ENCODE data around the gene SEPTIN10.
"Not testable (repeated sequence)": the region's sequence is repeated elsewhere in the genome, so short reads cannot be mapped to it uniquely, and the experiment has no call there.

Gene SEPTIN10

DNA sequence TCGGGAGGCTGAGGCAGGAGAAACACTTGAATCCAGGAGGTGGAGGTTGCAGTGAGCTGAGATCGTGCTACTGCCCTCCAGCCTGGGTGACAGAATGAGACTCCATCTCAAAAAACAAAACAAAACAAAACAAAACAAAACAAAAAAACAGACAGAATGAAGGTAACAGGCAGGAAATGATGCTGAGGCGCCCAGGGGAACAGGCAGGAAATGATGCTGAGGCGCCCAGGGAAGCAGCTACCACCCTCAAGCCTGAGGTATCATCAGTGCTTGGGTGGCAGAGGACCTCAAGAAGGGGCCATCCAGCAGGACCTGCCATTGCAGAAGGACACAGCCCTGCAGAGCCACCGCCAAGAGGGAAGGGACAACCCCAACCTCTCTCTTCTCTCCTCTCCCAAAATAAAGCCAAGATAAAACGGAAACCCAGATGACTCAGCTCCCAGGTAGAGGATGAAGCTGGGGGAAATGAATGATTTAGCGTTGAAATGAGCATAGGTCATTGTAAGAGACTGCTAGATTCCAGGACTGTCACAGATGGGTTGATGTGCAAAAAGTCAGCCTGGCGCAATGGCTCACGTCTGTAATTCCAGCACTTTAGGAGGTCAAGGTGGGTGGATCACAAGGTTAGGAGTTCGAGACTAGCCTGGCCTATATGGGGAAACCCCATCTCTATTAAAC lies 19.7 kb upstream of the SEPTIN10 start:
- no peak for DNase-seq (ENCODE audit: low spot score)

DNA sequence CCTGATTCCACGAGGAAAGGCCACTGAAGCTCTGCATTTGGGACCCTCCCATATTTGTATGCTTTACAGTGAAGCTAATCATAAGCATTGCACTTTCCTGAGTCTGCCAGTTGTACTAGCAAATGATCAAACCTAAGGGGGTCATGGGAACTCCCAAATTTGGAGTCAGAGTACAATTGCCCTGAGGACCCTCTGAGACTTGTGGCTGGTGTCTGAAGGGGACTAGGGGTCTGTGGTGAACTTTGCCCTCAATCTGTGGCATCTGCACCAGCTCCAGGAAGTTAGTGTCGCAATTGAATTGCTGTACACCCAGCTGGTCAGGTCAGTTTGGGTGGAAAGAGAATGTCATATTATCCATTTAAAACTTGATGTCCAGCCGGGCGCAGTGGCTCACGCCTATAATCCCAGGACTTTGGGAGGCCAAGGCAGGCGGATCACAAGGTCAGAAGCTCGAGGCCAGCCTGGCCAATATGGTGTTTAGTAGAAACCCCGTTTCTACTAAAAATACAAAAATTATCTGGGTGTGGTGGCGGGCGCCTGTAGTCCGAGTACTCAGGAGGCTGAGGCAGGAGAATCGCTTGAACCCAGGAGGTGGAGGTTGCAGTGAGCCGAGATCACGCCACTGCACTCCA lies 18.5 kb upstream of the SEPTIN10 start:
- no peak for DNase-seq (ENCODE audit: low spot score)

DNA sequence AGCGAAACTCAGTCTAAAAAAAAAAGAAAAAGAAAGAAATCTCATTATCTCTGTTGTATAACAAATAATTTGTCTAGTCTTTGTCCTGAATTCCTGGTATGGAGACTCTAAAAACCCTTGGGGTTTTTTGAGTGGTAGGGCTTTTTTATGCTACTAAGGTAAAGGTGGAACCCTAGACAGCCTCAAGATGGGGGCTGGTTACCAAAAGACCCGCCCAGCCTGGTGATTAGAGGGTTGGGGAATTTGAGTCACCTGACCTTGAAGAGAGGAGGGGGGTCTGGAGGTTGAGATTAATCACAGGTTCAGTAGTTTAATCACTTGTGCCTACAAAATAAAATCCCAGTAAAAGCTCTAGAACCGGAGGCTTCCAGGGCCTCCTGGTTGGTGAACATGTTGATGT lies 18.0 kb upstream of the SEPTIN10 start:
- no peak for DNase-seq (ENCODE audit: low spot score)

DNA sequence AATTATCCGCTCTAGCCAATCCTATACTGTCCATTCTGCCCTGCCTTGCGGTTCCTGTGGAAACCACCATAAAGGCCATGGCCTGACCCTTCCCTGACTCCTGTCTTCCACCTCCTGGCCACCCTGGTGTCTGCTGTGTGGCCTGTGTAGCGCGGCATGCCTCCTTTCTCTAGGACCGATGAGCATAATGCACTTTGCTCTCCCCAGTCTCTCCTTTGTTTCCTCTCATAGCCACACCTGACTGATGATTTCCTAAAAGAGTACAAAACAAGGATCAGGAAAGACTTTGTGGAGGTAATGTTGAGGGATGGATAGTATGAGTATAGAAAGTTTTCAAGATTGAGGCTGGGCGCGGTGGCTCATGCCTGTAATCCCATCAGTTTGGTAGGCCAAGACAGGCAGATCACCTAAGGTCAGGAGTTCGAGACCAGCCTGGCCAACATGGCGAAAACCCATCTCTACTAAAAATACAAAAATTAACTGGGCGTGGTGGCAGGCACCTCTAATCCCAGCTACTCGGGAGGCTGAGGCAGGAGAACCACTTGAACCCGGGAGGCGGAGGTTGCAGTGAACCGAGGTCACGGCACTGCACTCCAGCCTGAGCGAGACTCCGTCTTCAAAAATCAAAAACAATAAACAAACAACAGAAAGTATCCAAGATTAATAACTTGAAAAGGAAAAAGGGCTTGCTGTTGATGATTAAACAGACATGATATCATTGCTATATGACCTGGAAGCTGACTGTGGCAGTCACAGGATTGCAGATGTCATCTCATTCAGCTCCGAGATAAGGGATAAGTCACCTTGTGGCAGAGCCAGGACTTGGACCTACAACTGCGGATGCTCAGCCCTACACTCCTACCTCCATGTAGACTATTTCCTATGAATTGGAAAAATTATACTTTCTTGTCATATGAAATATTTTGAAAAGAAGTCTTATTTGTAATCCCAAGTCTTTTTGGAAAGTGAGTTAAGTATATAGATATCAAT lies 17.0 kb upstream of the SEPTIN10 start:
- no peak for DNase-seq (ENCODE audit: low spot score)

DNA sequence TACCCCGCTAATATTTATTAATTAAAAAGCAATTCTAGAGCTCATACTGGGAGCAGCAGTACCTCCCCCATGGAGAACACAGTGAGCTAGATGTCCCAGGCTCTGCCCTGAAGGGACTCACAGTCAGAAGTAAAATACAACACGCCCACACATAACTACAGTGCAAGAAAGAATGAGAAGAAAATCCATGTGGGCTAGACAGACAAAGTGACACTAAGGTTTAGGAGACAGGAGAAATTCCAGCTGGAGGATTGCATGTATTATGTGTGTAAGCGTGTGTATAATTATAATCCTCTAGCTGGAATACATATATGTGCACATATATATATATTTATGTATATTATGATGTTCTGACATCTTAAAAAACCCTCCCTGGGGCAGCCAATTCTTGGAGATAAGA lies 16.1 kb upstream of the SEPTIN10 start:
- DNase-seq (ENCODE audit: low spot score): no peak

DNA sequence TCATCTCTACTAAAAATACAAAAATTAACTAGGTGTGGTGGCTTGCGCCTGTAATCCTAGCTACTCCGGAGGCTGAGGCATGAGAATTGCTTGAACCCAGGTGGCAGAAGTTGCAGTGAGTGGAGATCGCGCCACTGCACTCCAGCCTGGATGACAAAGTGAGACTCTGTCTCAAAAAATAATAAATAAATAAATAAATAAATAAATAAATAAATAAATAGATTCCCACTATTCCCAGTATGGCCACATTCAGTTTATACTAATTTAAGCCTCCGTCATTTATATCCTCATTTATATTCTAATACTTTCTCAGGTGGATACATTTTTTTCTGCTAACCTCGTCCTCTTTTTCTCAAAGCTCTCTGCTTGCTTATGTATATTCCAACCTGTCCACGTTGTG lies 14.6 kb upstream of the SEPTIN10 start:
- DNase-seq (ENCODE audit: low spot score): not testable (repeated sequence)

DNA sequence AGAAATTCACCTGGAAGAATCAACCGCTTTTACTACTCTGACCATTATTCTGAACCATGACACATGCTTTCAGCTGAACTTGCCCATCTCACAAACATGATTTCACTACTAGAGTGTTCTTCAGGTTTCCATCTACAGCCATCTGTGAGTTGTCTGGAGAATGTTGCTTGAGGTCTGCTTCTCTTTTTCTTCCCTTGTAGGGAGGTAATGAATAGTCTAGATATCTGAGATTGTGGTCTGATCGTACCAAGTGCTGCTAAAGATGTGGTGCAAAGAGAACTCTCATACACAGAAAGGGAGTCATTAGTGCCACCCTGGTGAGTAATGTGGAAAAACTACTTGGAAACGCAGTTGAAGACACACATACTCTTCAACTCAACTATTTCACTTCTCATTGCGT lies 10.6 kb upstream of the SEPTIN10 start:
- no peak for DNase-seq (ENCODE audit: low spot score)

DNA sequence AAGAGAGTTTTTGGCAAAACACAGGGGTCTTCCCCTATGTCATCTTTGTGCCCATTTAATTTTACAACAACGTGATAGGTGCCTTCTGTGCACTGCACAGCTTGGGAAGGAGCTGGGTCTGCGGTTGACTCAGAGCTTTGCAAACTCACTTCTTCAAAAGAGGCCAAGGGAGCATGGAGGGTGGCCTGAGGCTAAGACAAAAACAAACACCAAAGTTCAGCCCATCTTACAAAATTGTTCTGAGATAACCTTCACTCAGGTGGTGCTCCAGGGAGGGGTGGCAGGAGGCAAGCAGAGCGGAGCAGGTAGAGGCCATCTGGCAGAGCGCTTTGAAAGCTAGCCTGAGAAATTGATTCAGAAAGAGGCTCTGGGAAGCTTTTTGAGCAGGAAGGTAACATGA lies 10.2 kb upstream of the SEPTIN10 start:
- DNase-seq (ENCODE audit: low spot score): no peak

DNA sequence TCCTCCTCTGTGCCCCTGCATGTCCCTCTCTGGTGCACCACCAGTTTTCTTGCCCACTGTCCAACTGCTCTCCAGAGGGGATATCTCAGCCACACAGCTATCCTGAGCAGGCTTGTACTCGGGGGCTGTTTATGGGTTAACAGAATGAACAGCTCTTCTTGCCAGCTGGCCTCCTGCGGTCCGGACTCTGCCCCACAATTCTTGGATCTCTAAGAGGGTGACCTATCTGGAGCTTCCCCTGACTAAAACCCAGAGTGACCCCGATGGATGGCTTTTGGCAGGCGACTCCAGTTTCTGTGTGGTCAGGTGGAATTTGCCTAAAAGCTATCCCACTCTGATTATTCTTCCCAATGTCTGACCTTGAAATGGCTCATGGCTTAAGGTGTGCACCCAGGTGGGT lies 9.5 kb upstream of the SEPTIN10 start:
- DNase-seq (ENCODE audit: low spot score): no peak

DNA sequence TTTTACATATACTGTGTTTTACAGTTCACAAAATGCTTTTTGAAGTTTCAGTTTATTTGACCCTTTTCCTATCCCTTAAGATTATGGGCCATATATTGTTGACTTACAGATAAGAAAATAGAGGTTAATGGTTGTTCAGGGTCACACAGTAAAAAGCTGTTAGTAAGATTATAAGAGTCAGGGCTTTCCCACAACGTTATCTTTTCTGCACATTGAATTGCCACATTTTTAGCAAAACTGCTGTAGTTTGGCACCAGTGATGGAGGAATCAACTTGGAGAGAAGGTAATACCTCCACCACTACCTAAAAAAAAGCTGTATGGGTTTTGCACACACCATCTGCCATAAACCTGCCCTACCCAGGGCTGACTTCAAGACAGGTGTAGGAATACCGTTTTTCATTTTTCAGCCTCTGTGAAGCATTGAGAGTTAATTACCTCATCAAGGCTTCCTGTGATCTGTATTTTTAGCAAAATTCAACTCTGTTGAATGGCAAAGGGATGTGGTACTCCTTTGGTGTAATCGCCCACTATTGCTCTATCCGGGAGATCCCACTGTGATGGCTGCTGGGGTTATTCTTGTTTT lies 5.4 kb upstream of the SEPTIN10 start:
- no peak for DNase-seq (ENCODE audit: low spot score)

DNA sequence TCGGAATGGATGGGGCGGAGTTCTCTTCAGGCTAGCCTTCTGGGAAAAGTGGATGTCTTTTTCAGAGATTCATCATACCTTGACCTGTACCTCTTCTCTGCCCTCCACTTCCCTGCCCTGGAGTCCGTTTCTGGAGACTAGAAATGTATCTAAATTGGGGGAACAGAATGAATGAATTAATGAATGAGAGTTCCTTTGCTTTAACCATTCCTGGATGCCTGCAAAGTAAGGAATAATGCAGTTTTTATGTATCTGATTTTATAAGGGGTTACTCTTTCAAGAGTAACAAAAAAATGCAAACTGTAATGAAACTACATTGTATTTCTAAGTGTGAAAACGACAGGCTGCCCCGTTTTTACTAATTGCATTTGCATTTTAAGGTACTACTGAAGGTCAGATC lies 2.4 kb upstream of the SEPTIN10 start:
- DNase-seq (ENCODE audit: low spot score): no peak

DNA sequence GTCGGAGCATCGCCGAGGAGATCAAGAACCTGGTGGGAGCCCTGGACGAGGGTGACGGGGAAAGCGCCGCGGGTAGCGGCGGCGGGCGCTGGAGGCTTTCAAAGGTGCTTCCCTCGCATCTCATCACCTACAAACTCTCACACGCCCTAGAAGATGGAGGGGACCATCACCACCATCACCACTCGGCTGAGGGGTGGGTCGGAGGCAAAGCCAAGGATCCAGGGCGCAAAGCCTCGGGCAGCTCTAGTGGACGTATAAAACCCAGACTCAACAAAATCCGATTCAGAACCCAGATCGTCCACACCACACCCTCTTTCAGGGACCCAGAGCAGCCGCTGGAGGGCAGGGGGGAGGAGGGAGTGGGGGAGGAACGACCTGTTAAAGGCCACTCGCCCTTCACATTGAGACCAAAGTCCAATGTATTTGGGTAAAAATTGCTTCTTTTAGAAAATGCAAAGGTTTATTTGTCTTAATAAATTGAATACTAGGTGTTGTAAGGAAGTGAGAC lies 1.9 kb upstream of the SEPTIN10 start:
- DNase-seq (ENCODE audit: low spot score): no peak

DNA sequence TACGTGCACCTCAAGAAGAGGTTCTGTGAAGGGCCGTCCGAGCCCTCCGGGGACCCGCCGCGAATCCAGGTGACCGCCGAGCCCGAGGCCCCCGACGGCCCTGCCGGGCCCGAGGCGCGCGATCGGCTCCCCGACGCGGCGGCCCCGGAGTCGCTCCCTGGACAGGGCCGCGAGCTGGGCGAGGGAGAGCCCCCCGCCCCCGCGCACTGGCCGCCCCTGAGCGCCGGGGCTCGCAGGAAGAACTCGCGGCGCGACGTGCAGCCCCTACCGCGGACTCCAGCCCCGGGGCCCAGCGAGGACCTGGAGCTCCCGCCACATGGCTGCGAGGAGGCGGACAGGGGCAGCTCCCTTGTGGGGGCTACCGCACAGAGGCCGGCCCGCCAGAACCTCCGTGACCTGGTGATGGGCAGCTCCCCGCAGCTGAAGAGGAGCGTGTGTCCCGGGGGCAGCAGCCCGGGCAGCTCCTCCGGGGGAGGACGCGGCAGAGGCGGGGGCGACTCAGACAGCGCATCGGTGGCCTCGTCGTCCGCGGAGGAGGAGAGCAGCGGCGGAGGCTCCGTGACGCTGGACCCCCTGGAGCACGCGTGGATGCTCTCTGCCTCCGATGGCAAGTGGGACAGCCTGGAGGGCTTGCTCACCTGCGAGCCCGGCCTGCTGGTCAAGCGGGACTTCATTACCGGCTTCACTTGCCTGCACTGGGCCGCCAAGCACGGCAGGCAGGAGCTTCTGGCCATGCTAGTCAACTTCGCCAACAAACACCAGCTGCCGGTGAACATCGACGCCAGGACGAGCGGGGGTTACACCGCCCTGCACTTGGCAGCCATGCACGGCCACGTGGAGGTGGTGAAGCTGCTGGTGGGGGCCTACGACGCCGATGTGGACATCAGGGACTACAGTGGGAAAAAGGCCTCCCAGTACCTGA lies 1.2 kb upstream of the SEPTIN10 start:
- DNase-seq (ENCODE audit: low spot score): no peak

DNA sequence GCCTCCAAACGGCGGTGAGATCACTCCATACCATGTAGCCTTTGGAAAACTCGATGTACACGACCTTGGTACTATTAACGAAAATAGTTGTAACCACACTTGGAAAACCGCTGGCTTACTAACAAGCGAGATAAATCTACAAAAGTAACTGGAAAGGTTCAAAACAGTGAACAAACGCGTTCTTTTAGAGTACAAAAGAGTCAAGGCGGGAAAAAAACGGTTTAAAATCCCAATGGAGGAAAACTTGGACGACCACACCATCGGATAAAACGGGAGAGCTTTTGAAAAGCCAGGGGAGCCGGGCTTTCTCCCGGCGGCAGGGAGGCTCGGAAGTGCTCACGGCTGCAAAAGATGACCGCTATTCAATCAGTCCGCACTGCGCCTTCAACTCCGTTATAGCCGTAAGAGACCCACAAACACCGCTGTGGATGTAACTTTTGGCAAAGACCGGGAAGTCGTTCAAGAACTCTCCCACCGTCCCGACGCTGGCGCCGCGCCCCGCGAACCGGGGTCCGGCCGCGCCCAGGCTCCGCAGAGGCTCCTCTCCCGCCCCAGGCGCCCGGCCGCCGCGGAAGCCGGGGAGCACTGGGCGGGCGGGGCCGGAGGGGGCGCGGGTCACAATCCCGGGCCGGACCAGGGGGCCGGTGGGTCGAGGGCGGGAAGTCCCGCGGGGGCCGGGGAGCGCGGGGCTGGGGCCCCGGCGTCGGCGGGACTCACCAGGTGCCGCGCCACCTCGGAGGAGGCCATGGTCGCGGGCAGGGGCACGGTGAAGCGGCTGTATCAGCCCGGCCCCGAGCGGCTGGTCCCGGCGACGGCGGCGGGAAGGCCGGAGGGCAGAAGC lies 465 bp downstream of the SEPTIN10 start:
- peak; percentile 39 for DNase-seq (ENCODE audit: low spot score)

DNA sequence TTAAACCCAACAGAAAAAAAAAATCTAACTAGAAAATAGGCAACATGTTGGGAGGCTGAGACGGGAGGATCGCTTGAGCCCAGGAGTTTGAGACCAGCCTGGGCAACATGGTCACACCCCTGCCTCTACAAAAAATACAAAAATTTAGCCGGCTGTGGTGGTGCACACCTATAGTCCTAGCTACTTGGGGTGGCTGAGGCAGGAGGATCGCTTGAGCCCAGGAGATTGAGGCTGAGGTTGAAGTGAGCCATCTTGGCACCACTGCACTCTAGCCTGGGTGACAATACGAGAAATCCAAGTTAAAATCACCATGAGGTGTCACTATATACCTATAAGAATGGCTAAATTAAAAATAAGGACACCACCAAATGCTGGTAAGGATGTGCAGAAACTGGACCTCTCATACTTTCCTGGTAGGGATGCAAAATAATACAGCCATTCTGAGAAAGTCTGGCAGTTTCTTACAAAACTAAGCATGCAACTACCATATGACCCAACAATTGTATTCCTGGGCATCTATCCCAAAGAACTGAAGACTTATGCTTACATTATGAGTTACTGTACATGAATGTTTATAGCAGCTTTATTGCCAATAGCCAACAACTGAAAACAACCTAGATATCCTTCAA lies 2.2 kb downstream of the SEPTIN10 start:
- no peak for DNase-seq (ENCODE audit: low spot score)

DNA sequence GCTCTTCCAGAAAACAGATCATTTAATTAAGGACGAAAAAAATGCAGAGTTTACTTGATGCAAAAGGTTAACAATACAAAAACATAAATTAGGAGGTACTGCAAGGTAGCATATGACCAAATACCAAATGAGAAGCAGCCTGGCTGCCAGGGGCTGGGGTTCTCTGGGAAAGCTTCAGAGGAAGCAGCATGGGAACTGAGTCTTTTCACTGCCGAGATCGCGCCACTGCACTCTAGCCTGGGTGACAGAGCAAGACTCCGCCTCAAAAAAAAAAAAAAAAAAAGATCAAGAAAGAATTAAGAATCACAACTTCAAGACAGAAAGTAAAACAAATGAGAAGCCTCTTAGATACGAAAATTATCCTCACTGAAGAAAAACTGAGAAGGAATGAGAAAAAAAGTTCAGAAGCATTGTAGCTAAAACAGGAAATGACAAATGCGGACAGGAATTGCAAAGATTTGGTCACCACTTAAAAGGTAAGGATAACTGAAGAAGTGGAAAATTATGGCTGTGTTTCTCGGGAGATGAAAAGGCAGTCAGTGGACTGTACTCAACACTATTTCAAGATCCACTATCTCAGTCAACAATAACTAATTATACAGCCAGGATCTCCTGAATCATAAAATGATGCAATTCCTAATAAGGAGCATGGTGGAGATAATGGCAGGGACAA lies 4.3 kb downstream of the SEPTIN10 start:
- DNase-seq (ENCODE audit: low spot score): no peak

DNA sequence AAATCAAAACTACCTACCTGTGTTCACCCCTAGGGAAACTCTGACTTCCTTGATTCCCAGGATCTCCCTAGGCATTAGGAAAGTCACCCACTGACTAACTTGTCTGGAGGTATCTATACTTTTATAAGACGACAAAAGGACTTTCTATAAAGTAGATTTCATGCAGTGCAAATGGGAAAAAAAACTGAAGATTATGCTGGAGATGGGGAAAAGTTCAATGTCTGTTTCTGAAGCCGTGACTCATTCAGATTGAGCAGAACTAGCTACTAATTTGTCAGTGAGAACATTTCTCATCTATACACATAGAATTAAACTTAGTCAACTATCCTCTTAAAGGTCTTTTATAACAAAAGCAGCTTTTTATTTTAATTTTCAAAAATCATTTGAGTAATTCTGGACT lies 6.0 kb downstream of the SEPTIN10 start:
- no peak for DNase-seq (ENCODE audit: low spot score)

DNA sequence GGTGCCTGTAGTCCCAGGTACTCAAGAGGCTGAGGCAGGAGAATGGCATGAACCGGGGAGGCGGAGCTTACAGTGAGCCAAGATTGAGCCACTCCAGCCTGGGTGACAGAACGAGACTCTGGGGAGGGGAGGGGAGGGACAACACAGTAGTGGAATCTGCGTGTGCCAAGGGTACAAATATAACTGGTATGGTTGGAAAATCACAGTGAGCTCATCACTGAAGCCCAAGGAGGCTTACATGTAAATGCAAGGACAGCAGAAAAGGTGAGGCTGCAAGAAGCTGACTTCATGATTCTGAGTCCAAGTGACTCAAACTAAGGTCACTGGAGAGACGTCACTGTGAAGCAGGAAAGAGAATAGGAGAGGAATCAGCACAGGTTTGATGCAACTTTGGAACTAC lies 9.2 kb downstream of the SEPTIN10 start:
- no peak for DNase-seq (ENCODE audit: low spot score)

DNA sequence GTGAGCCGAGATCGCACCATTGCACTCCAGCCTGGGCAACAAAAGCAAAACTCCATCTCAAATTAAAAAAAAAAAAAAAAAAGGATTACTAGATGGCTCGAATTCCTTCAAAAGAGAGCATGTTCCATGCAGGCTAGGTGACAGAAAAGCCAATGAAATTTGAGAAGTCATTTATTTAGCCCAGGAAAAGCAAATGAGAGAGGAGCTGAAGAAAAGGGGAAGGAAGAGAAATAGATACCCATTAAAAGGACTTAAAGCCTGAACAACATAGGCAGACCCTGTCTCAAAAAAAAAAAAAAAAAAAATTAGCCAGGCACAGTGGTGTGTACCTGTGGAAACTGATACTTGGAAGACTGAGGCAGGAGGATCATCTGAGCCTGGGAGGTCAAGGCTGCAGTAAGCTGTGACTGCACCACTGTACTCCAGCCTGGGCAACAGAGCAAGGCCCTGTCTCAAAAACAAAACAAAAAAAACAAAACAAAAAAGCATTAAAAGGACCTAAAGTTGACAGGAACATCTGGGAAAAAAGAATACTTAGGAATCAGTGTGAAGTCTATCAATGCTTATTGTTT lies 11.1 kb downstream of the SEPTIN10 start:
- DNase-seq (ENCODE audit: low spot score): no peak
